ENCODE data around the gene TTC21A.
"Not testable (repeated sequence)": the region's sequence is repeated elsewhere in the genome, so short reads cannot be mapped to it uniquely, and the experiment has no call there.

TTC21A gene

GRCh38 chr3:39156421-39156820 lies 48.9 kb downstream of the TTC21A start:
- DNase-seq: no peak

DNA sequence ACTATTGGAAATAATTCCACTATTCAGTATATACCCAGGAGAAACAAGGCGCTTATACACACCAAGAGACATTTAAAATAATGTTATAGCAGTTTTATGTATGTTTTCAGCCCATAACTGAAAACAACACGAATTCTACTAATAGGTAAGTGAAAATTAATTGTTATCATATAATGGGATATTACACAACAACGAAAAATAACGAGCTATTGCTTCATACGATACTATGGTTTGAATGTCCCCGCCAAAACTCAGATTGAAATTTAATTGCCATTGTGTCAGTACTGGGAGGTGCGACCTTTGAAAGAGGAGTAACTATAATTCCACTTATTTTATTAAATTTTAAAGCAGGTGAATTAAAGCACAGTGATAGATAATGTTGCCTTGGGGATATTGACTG lies 49.9 kb downstream of the TTC21A start:
- DNase-seq: no peak

DNA sequence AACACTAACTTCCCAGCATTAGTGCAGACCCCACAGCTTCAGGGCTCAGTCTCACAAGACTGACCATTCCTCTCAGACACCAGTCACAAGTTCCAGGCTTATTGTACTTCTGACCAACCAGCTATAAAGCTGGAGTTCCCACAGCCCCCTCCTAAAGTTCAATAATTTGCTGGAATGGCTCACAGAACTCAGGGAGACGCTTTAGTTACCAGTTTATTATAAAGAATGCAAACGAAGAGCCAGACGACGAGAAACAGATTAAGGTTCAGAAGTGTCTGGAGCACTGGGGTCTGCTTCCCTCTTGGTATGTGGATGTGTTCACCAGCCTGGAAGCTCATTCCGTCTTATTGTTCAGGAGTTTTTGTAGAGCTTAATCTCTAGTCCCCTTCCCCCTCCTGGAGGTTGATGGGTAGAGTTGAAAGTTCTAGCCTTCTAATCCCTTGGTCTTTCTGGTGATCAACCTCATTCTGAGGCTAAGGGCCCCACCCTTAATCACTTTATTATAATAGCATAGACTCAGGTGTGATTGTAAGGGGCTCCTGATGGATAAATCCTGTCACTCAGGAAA lies 50.8 kb downstream of the TTC21A start:
- DNase-seq: no peak

- DNase-seq: no peak
Measured at GRCh38 chr3:39164414-39164813, 56.9 kb downstream of the TTC21A start.

DNA sequence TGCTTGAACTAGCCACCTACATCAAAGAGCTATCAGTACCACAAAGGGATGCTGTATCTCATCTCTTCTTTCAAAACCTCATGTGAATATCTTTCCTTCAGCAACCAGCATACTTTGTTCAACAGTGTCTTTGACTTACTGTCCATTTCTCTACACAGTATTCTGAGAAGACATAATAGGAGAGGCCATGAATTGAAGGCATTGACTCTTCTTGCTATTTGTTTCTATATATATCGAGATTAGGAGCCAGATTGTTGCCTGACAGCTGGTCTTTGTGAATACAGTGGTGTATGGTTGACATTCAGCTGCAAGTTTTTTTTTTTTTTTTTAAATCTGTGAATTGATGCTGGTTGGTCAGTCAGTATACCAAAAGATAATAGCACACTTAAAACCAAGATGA lies 58.0 kb downstream of the TTC21A start:
- no peak for DNase-seq

GRCh38 chr3:39166134-39166710 lies 58.7 kb downstream of the TTC21A start:
- no peak for DNase-seq

GRCh38 chr3:39166932-39167532 lies 59.6 kb downstream of the TTC21A start:
- no peak for DNase-seq

GRCh38 chr3:39168156-39168780 lies 60.8 kb downstream of the TTC21A start:
- no peak for DNase-seq

- no peak for DNase-seq
Measured at GRCh38 chr3:39169712-39170111, 62.2 kb downstream of the TTC21A start.

DNA sequence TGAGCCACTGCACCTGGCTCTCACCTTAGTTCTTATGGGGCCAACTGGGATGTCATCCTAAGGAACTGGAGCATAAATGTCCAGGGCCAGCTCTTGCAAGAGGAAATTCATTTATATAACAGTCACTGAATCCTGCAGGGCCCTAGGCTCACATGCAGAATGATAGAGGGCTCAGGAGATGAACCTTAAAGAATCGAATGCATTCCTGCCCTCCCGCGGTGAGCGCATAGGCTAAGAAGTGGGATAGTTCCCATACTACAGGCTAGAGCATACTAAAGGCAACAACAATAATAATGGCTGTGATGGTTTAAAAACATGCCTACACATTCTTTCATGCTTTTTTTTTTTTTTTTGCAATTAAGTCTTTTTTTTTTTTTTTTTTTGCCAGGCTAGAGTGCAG lies 63.0 kb downstream of the TTC21A start:
- DNase-seq: no peak

GRCh38 chr3:39170877-39171276 lies 63.4 kb downstream of the TTC21A start:
- DNase-seq: not testable (repeated sequence)

- DNase-seq: no peak
Measured at GRCh38 chr3:39171860-39172259, 64.4 kb downstream of the TTC21A start.

DNA sequence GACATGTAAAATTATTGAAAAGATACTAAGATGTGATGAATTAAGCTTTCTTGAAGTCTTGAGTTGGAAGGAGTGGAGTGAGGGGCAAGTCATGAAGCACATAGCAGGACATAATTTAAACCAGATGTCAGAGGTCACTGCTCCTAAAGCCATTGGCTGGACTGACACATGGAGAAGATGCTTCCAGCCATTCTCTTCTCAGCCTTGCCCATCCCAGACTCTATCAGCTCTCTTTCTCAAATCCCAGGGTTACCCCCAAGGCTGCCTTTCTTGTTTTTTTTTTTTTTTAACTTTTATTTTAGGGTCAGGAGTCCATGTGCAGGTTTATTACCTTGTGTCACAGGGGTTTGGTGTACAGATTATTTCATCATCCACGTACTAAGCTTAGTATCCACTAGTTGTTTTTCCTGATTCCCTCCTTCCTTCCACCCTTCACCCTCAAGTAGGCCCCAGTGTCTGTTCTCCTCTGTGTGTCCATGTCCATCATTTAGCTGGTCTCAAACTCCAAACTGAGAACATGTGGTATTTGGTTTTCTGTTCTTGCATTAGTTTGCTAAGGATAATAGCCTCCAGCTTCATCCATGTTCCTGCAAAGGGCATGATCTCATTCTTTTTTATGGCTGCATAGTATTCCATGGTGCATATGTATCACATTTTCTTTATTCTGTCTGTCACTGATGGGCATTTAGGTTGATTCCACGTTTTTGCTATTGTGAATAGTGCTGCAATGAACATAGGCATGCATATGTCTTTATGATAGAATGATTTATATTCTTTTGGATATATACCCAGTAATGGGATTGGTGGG lies 66.0 kb downstream of the TTC21A start:
- DNase-seq: no peak

DNA sequence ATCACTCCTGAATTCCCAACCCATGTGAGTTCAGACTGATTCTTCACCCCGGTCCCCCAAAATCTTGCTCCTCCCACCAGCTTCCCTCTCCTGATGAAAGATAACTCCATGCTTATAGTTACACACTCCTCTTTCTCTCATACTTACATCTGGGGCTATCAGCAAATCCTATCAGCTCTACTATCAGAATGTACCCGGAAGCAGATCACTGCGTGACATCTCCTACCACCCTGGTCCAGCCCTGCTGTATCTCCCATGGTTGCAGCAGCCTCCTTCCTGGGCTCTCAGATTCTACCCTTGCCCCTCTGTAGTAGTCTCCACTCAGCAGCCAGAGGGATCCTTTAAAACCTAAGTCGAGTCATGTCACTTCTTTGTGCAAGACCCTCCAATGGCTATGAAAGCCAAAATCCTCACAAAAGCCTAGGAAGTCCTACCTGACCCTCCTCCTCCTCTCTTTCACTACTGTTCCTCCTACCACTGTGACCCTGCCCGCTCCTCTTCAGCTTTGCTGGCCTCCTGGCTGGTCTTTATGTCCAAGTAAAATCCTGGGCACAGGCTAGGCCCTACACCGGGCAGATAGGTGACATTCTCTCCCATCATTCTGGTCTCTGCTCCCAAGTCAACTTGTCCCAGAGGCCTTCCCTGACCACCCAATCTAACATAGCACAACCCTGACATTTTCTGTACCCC lies 68.7 kb downstream of the TTC21A start:
- DNase-seq: no peak

- peak; percentile 85 for DNase-seq
Measured at GRCh38 chr3:39177708-39178332, 70.3 kb downstream of the TTC21A start.

- peak; percentile 33 for DNase-seq
Measured at GRCh38 chr3:39178553-39178952, 71.1 kb downstream of the TTC21A start.

DNA sequence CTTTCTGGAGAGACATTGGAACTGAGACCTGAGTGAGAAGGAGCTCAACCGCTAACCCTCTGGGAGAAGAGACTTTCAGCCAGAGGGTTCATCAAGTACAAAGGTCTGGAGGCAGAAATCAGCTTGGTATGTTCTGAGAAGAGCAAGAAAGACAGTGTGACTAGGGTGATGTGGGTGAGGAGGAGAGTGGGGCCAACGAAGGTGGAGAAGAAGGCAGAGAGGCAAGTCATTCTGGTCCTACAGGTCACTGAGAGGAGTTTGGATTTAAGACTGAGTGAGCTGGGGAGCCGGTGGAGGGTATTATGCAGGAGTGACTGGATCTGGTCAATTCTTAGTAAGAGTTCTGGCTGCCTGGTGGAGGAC lies 72.7 kb downstream of the TTC21A start:
- peak; percentile 20 for DNase-seq

DNA sequence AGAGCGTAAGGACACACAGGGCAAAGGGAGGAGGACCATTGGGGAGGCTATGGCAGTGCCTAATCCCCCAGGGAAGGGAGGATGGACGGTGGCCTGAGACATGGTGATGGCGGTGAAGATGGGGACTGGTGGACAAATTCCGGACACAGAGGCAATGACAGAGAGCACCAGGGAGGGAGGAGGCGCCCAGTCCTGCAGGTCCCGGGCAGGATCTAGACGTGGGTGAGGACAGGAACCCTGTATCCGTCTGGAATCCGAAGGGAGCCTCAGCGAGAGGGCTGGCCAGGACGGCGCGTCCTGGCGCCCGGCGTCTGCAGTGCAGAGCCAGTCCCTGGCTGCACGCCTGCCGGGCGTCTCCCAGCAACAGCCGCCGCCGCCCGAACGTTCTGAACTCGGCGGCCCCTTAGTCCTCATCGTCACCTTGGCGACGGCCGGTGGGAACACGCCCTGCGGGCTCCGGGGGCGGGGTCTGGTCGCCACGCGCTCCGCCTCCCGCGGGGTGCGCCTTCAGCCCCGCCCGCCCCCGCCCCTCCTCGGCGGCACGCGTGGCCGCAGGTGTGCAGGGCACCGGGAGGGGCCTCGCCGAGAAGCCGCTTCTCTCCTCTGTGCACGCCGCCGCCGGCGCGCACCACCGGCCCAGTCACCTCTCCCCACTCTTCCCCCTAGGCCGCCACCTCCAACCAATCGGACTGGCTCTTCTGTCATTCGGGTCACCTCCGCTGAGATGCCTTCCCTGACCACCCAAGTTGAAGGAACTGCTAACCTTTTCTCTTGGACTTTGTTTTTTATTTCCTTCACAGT lies 73.3 kb downstream of the TTC21A start:
- DNase-seq: peak; percentile 96

DNA sequence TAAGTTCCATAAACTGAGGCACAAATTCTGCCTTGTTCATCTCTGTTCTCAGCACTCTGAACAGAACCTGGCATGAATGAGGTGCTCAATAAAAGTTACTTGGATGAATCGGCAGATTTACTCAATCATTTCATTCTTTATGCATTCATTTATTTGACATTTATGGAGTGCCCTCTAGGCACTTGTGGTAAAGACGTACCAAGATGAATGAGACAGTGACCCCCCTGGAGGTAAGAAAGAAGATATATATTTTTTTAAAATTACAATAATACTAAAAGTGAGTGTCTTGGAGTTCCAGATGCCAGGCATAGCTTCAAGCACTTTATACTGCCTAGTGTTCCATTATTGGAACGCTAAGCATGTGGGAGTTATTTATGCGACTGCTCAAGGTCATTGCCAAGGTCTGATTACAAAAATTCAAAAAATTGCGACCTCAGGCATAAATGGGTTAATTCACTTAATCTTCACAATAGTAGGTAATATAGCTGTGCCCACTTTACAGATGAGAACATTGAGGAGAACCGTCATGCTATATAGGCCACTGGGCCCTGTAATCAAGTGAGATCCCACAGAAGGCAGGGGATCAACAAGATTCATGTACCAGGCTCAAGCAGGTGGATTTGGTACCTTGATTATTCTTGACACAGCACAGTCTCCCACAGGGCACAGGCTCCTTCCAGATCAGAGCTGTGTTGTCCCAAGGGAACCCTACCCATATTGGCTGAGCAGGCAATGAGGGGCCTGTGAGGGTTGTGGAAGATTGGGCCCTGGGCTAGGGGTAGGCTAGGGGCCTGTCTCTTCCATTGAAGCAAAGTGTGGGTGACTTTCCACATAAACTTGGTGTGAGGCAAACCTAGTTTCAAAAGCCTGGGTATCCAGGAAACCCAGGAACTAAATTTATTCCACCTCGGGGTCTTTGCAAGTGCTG lies 74.2 kb downstream of the TTC21A start:
- DNase-seq: peak; percentile 8

Data from NCI-H69 (cell line).